Activated T-cell treated with anti-CD3 and anti-CD28 coated beads for 48 hours (primary cell): ENCODE measurements around the gene MAP1LC3B.
"Not testable (repeated sequence)": the region's sequence is repeated elsewhere in the genome, so short reads cannot be mapped to it uniquely, and the experiment has no call there.

Source experiments
- DNase-seq: peaks from one replicate; pipeline ENCODE4 v3.0.0-alpha.2; 2020; ENCODE audit warnings: low read depth

MAP1LC3B gene

DNA sequence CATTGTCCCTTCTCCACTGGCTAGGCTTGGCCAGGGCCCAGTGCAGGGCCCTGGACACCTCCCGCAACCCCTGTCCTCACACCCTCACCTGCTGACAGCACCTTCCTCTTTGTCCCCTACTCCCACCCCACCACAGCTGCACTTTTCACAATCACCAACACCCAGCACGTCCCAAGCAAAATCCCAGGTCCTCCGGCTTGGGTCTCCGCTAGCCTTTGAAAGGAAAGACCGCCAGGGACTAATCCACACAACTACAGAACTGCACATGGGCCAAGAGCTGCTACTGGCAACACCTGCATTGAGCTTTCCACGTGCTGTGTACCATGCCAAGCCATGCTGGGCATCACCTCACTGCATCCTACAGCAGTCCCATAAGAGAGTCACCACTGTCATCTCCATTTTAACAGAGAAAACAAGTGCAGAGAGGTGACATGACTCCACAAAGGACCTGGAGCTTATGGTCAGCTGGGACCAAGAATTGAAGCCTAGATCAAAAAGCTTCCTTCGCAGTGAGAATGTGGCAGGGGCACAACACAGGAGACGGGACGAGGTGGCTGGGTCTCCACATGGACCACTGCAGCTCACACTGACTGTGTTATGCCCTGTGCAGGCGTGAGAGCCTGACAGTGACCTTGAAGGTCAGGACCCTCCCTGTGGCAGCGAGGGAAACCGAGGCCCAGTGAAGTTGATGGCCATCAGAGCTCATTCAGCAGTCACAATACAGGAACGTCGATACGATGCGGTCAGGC is 31.1 kb upstream of the MAP1LC3B start:
- no peak for DNase-seq

- no peak for DNase-seq
Observed at GRCh38 chr16:87361916-87362619, 30.1 kb upstream of the MAP1LC3B start.

DNA sequence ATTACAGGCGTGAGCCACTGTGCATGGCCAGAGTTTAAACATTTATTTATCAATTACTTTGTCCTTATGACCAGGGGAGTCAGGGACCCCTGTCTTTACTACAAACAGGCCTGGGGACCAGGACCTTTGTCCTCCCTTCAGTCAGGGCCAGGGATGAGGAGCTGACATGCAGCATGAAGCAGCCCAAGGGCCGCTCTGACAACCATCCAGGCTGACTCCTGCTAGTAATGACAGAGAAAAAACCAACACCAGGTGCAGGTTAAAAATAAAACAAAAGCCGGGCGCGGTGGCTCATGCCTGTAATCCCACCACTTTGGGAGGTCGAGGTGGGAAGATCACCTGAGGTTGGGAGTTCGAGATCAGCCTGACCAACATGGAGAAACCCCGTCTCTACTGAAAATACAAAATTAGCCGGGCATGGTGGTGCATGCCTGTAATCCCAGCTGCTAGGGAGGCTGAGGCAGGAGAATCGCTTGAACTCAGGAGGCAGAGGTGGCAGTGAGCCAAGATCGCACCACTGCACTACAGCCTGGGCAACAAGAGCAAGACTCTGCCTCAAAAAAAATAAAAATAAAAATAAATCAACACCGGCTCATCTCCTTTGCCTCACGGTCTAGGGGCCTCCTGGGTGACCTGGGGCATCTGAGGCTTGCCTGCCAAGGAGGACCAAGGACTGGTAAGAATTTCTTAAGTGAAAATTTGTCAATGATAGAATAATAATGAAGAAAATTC is 29.1 kb upstream of the MAP1LC3B start:
- not testable (repeated sequence) for DNase-seq

DNA sequence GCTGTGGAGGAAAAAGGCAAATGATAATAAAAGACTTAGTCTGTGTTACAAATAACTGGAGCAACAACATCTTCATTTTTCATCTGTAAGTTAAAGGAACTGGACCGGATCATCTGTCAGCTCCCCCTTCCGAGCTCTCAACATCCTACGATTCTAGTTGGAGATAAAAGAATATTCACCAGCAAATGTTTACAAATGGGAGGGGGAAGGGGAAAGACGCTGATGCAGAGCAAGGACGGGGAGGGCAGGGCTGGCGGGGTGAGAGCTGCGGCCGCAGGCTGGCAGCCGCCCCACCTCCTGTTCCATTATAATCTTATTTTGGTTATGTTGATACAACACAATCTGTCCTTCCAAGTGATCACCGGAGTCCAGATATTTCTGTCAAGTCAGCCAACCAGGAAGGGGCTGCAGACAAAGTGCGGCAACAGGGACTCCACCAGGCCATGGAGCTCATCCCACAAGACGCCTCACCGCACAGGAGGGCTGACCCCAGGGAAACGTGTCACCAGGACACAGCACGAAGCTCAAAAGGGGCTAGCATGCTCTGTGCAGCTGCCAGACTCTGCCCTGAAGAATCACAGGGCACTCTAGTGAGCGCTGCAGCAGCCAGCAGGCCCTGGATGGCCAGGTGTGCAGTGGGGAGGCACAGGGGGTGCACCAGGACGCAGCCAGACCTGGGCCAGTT is 28.2 kb upstream of the MAP1LC3B start:
- no peak for DNase-seq

- DNase-seq, result no peak
Observed at GRCh38 chr16:87365021-87365713, 27.0 kb upstream of the MAP1LC3B start.

DNA sequence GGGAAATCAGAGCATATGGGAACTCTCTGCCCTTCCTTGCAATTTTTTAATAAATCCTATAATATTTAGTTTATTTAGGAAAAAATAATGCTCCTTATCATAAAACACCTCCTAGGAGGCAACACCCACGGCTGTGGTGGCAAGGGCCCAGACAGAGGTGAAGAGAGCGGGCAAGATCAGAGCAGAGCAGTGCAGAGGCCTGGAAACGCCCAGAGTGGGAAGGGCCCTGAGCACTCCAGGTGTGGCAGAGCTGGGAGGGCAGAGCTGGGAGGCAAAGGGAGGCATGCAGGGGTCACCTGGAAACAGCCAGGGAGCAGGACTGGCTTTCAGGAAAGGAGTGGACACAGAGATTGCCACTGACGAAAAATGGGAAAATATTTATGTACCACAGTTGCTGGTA is 25.8 kb upstream of the MAP1LC3B start:
- no peak for DNase-seq

DNA sequence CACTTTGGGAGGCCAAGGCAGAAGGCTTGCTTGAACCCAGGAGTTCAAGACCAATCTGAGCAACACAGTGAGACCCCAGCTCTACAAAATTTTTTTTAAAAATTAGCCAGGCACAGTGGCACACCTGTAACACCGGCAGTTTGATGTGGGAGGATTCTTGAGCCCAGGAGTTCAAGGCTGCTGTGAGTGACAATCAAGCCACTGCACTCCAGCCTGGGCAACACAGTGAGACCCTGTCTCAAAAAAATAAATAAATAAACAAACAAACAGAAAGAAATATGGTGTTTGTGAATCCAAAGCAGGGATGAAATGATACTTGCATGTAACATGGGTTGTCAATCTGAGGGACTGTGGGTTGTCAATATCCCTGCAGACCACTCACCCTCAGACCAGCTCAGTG is 25.2 kb upstream of the MAP1LC3B start:
- no peak for DNase-seq

- DNase-seq, result no peak
Observed at GRCh38 chr16:87367529-87367928, 24.6 kb upstream of the MAP1LC3B start.

DNA sequence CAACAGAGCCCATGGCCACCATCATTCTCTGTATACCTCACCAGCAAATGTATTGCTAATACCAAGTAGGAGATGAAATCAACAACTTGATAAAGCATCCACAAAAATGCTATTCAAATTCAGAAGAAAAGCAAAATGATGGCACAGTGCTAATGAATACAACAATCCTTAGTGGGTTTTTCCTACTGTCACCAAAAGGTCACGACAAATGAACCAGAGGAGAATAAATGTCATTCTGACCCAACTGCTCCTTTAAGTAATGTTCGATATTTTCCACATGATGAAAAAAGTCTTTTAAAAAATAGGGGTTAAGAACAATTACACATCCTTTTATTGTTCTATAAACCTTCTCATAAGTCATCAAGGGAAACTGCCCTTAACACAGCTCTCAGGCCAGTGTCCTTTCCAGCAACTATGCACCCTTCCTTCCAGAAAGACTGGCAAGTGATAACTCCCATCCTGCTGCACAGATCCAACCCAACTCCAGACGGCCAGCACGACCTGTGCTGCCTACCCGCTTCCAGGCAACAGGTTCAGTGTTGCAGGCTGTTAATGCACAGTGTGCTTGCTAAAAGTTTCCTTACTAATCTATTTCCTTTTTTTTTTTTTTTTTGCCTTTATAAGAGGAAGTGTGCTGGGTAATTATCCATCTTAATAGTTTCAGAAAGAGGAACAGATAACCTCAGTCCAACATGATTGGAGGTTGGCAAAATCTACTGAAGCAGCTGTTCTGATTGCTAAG is 23.9 kb upstream of the MAP1LC3B start:
- DNase-seq, result no peak

GRCh38 chr16:87369117-87369765 is 22.9 kb upstream of the MAP1LC3B start:
- DNase-seq, result no peak

- no peak for DNase-seq
Observed at GRCh38 chr16:87369796-87370719, 22.1 kb upstream of the MAP1LC3B start.

- no peak for DNase-seq
Observed at GRCh38 chr16:87371261-87371866, 20.8 kb upstream of the MAP1LC3B start.

DNA sequence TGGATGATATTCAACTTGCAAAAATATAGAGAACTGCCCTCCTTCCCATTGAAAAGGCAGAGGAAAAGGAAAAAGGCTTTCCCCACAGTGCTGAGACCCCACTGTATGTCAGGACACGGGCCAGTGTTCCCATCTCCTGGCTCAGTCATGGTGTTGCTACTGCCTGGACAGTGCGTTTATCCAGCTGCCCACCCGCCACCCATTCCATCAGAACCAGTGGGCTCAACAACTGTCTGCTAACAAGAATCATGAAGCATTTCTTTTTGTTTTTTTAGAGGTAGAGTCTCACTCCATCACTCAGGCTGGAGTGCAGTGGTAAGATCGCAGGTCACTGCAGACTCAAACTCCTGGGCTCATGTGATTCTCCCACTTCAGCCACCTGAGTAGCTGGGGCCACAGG is 19.8 kb upstream of the MAP1LC3B start:
- DNase-seq, result no peak

- DNase-seq, result no peak
Observed at GRCh38 chr16:87374313-87374712, 17.8 kb upstream of the MAP1LC3B start.

- DNase-seq, result no peak
Observed at GRCh38 chr16:87375426-87376135, 16.6 kb upstream of the MAP1LC3B start.

- DNase-seq, result no peak
Observed at GRCh38 chr16:87376660-87377059, 15.5 kb upstream of the MAP1LC3B start.

DNA sequence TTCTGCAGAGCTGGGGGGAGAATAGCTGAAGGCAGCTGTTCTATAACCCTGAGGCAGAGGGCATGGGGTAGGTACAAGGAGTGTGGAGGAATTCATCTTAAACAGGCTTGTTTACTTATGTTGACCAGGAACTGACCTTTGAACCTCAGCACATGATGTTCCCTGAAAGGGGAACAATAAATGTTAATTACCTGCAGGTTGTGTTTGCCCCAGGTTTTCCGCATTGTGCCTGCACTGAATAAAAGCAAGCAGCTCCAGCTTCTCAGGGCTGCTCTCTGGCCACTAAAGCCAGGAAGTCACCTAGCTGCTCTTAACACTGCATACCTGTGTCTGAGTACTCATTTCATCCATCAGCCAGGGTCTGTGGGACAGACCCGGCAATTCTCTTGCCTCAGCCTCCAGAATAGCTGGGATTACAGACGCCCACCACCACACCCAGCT is 12.8 kb upstream of the MAP1LC3B start:
- not testable (repeated sequence) for DNase-seq

- no peak for DNase-seq
Observed at GRCh38 chr16:87380403-87380802, 11.7 kb upstream of the MAP1LC3B start.
